GM18909 (cell line): ENCODE data around the gene RNASEL.

Source experiments
- ATAC-seq: cut with Tn5 transposase; IDR thresholded peaks from one replicate; pipeline ENCODE4 v1.9.1; 2021; ENCODE audit warnings: mild to moderate bottlenecking; ENCODE audit not compliant: unreplicated experiment, poor library complexity

Gene RNASEL

GRCh38 chr1:182601416-182601786, 12.3 kb upstream of the RNASEL start:
- no peak for ATAC-seq

- no peak for ATAC-seq
These were observed 11.8 kb upstream of the RNASEL start for GRCh38 chr1:182600745-182601415.

- ATAC-seq, result no peak
These were observed 11.1 kb upstream of the RNASEL start for GRCh38 chr1:182600036-182600713.

- no peak for ATAC-seq
These were observed 10.3 kb upstream of the RNASEL start for GRCh38 chr1:182599339-182599738.

- ATAC-seq, result no peak
These were observed 9.2 kb upstream of the RNASEL start for GRCh38 chr1:182598296-182598695.

- no peak for ATAC-seq
These were observed 7.9 kb upstream of the RNASEL start for GRCh38 chr1:182596934-182597333.

GRCh38 chr1:182595641-182596240, 6.7 kb upstream of the RNASEL start:
- no peak for ATAC-seq

- no peak for ATAC-seq
These were observed 875 bp upstream of the RNASEL start for GRCh38 chr1:182589931-182590330.

- ATAC-seq, result no peak
These were observed 464 bp upstream of the RNASEL start for GRCh38 chr1:182589520-182589919.

GRCh38 chr1:182587666-182588499, 1.2 kb downstream of the RNASEL start:
- no peak for ATAC-seq

- ATAC-seq, result no peak
These were observed 2.0 kb downstream of the RNASEL start for GRCh38 chr1:182587093-182587492.

- ATAC-seq, result no peak
These were observed 2.7 kb downstream of the RNASEL start for GRCh38 chr1:182586380-182586779.

GRCh38 chr1:182584746-182585145, 4.3 kb downstream of the RNASEL start:
- ATAC-seq, result no peak

GRCh38 chr1:182580736-182581135, 8.3 kb downstream of the RNASEL start:
- no peak for ATAC-seq

- no peak for ATAC-seq
These were observed 13.4 kb downstream of the RNASEL start for GRCh38 chr1:182575540-182576149.

- ATAC-seq, result no peak
These were observed 14.9 kb downstream of the RNASEL start for GRCh38 chr1:182574156-182574555.

GRCh38 chr1:182570611-182570970, 18.5 kb downstream of the RNASEL start:
- no peak for ATAC-seq

GRCh38 chr1:182569939-182570610, 19.0 kb downstream of the RNASEL start:
- ATAC-seq, result no peak

GRCh38 chr1:182568647-182569284, 20.3 kb downstream of the RNASEL start:
- no peak for ATAC-seq

GRCh38 chr1:182567629-182568028, 21.4 kb downstream of the RNASEL start:
- no peak for ATAC-seq
